Measurements from ENCODE around the gene DCC.

- TF ChIP-seq POLR2A (IDR thresholded peaks at IDR 0.05; ENCODE audit: low read length) (no peak), REST (IDR thresholded peaks at IDR 0.05) (no peak), CTCF (IDR thresholded peaks at IDR 0.05) (no peak), RAD21 (conservative IDR thresholded peaks at IDR 0.05 in 1 of 2, IDR thresholded peaks at IDR 0.05 in 1 of 2) (no peak), CEBPB (IDR thresholded peaks at IDR 0.05) (no peak), MAX (IDR thresholded peaks at IDR 0.05) (no peak), CBX2 (IDR thresholded peaks at IDR 0.05; ENCODE audit: borderline replicate concordance, low read depth) (no peak), POLR2AphosphoS2 (conservative IDR thresholded peaks at IDR 0.05; ENCODE audit: low read length) (no peak), NFE2L2 (conservative IDR thresholded peaks at IDR 0.05; ENCODE audit: low read length) (no peak), BHLHE40 (IDR thresholded peaks at IDR 0.05; ENCODE audit: low read depth, low read length) (no peak), HOXB13 (CRISPR knock-in tag; IDR thresholded peaks at IDR 0.05; ENCODE audit: low read depth) (no peak), RFX5 (IDR thresholded peaks at IDR 0.05) (no peak), FOSB (CRISPR knock-in tag; IDR thresholded peaks at IDR 0.05) (no peak)
These were observed 1146.3 kb downstream of the DCC start for GRCh38 chr18:53486296-53486695.

Data from A549 (cell line).